ENCODE results near the gene ATP6V0E1.

- no peak for TF ChIP-seq RCOR1 (IDR thresholded peaks at IDR 0.05; ENCODE audit: insufficient replicate concordance, low read length)
- TF ChIP-seq RFX5 (IDR thresholded peaks at IDR 0.05; ENCODE audit: low read depth, low read length) = no peak
- TF ChIP-seq POLR2A (IDR thresholded peaks at IDR 0.05; ENCODE audit: low read depth, low read length) = no peak
- TF ChIP-seq CTCF (conservative IDR thresholded peaks at IDR 0.05; ENCODE audit: low read depth, low read length) = no peak
- no peak for TF ChIP-seq CEBPB (IDR thresholded peaks at IDR 0.05; ENCODE audit: low read depth, low read length)
- no peak for TF ChIP-seq BHLHE40 (IDR thresholded peaks at IDR 0.05; ENCODE audit: low read depth, low read length)
- no peak for TF ChIP-seq MXI1 (IDR thresholded peaks at IDR 0.05; ENCODE audit: borderline replicate concordance, low read depth, low read length)
- TF ChIP-seq NFE2L2 (IDR thresholded peaks at IDR 0.05; ENCODE audit: low read depth, low read length) = no peak
- no peak for TF ChIP-seq FOS (IDR thresholded peaks at IDR 0.05; ENCODE audit: low read depth, low read length)
- TF ChIP-seq RAD21 (IDR thresholded peaks at IDR 0.05; ENCODE audit: low read length) = no peak
- no peak for TF ChIP-seq SMC3 (IDR thresholded peaks at IDR 0.05; ENCODE audit: low read depth, low read length)
- TF ChIP-seq MAZ (IDR thresholded peaks at IDR 0.05; ENCODE audit: borderline replicate concordance, low read depth, low read length) = no peak
Observed at GRCh38 chr5:172999372-172999973, 15.9 kb downstream of the ATP6V0E1 start.
